ENCODE measurements around the gene NUDT16L1. TPM values are rescaled to one million over a fixed set of nuclear protein-coding genes. Genes with fewer than 3 reads are reported as not detected.

Gene NUDT16L1
- total and polyA plus RNA-seq, 9 of the 15 experiments (the other 6 are each of a cell fraction or from before 2014, with no cell fraction given), result 1.4 to 37.6 (median 13.7) TPM

- peaks cover 0 to 49% of the 10 kb centered on the region in 2 experiments; a peak in 2 of 5 replicates for H3K4me1 ChIP-seq (replicated peaks in 1 of 2; ENCODE audit: control insufficient read depth in 2 of 2, insufficient read depth in 2 of 2, low read length in 2 of 2)
- H3K9ac ChIP-seq (ENCODE audit: insufficient read depth in 1 of 2, low read depth in 2 of 2, low read length in 2 of 2), result peak overlapping the region in 1 of 2 experiments; percentile 68; a peak in 2 of 4 replicates
- no peak overlapping the region for H2AFZ ChIP-seq (ENCODE audit: low read depth, low read length)
- no peaks in the 10 kb centered on the region for H3K79me2 ChIP-seq (ENCODE audit: control insufficient read depth, insufficient read depth, low read length)
- H3K4me2 ChIP-seq (ENCODE audit: insufficient read depth, low read length), result no peak overlapping the region
- peaks cover 39% of the 10 kb centered on the region; the same call in 1 of the 3 replicates for H3K36me3 ChIP-seq (ENCODE audit: control insufficient read depth, insufficient read depth, low read length)
- ChIA-PET POLR2A (interaction anchor here (0.7 to 0.8 kb wide), 3 partner anchors 17 to 728 kb away, joined by 3 read pairs; partner anchors contain the start of gene NUDT16L1), CTCF (ENCODE audit: low intra/inter-chr PET ratio) (no interaction called here)
- intact Hi-C loops (cut with micrococcal nuclease), result no loop called here
- H3K9me1 ChIP-seq (ENCODE audit: control insufficient read depth, insufficient read depth, low read length), result no peaks in the 10 kb centered on the region
- BruUV-seq (replicated peaks), result no TSS peak
- peak in 3 of 4 experiments; percentile 32 to 42 (median 34) for DNase-seq (ENCODE audit: extremely low read depth in 1 of 4, low spot score in 3 of 4)
- no peaks in the 10 kb centered on the region for H3K27me3 ChIP-seq (ENCODE audit: control insufficient read depth in 2 of 2, insufficient read depth in 2 of 2, low read length in 2 of 2)
- in situ Hi-C loops (cut with MboI), result no loop called here
- TF ChIP-seq ZBTB7A (IDR thresholded peaks at IDR 0.05; ENCODE audit: borderline replicate concordance, control insufficient read depth, low read depth, low read length) (peak; percentile 16; the same call in 1 of the 2 replicates), POLR2G (IDR thresholded peaks at IDR 0.05; ENCODE audit: low read depth, low read length) (0 out of 2 replicates have a peak, but pooled peaks have one; percentile 8), FOXO4 (CRISPR knock-in tag; IDR thresholded peaks at IDR 0.05) (no peak), NR2C2 (CRISPR knock-in tag; IDR thresholded peaks at IDR 0.05) (no peak), NR2C2 (tag; IDR thresholded peaks at IDR 0.05) (no peak), PHF21A (IDR thresholded peaks at IDR 0.05; ENCODE audit: borderline replicate concordance, low read depth) (no peak), ZKSCAN1 (IDR thresholded peaks at IDR 0.05; ENCODE audit: low read depth, low read length) (peak; percentile 95), ZNF41 (CRISPR knock-in tag; conservative IDR thresholded peaks at IDR 0.05) (no peak)
- H3K27ac ChIP-seq (ENCODE audit: extremely low read depth, low read depth, low read length), result no peak overlapping the region
- WGBS (ENCODE audit: insufficient coverage, low coverage, missing lambda C conversion rate), result 79% methylated on average over 17 of the region's 23 CpGs
- H4K20me1 ChIP-seq (replicated peaks; ENCODE audit: control insufficient read depth, insufficient read depth, low read length), result no peaks in the 10 kb centered on the region
- FAIRE-seq, result no peak
- no peaks in the 10 kb centered on the region for H3K9me3 ChIP-seq (replicated peaks; ENCODE audit: control insufficient read depth, insufficient read depth, low read depth, low read length)
- no peak overlapping the region for H3K4me3 ChIP-seq
- peak; percentile 68 for ATAC-seq
Observed at GRCh38 chr16:4675864-4676786, 17.2 kb upstream of the NUDT16L1 start.
